ENCODE results near the gene GTF2H4.

- TF ChIP-seq CTCF (IDR thresholded peaks at IDR 0.05; ENCODE audit: low read depth, low read length, missing input control), result no peak
- TF ChIP-seq YY1 (IDR thresholded peaks at IDR 0.05), result no peak
- TF ChIP-seq MAX (IDR thresholded peaks at IDR 0.05), result no peak
- no peak for TF ChIP-seq GABPA (IDR thresholded peaks at IDR 0.05 in 1 of 2, conservative IDR thresholded peaks at IDR 0.05 in 1 of 2)
- no peak for TF ChIP-seq TAF1 (conservative IDR thresholded peaks at IDR 0.05)
- TF ChIP-seq ZBTB33 (IDR thresholded peaks at IDR 0.05), result no peak
- no peak for TF ChIP-seq RXRA (IDR thresholded peaks at IDR 0.05)
- TF ChIP-seq RAD21 (IDR thresholded peaks at IDR 0.05), result no peak
- TF ChIP-seq EGR1 (IDR thresholded peaks at IDR 0.05; ENCODE audit: low read depth in 2 of 2), result no peak
- peak in 1 of 2 donors; percentile 76 for TF ChIP-seq JUND (IDR thresholded peaks at IDR 0.05)
- TF ChIP-seq REST (IDR thresholded peaks at IDR 0.05), result no peak
Measured at GRCh38 chr6:30885999-30886896, 21.8 kb upstream of the GTF2H4 start.
